ENCODE results near the gene PDE6D.

PDE6D gene

DNA sequence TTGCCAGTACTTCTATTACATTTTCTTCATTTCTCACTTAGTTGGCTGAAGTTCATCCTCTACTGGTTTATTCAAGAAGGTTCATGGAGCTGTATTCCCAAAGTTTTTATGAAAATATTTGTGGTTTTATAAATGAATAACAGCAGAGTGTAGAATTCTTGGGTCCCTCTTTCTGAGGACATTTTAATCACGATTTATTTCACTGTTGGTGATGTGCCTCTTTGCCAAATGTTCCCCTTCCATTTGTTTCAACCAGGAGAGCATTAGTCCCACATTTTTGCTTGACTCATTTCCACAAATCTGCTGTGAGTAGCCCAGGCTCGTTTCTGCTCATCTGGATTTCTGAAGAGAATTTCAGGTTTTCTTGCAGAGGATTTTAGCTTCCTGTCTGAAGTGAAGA is 25.9 kb upstream of the PDE6D start (continued):
- TF ChIP-seq, protein P1, sequence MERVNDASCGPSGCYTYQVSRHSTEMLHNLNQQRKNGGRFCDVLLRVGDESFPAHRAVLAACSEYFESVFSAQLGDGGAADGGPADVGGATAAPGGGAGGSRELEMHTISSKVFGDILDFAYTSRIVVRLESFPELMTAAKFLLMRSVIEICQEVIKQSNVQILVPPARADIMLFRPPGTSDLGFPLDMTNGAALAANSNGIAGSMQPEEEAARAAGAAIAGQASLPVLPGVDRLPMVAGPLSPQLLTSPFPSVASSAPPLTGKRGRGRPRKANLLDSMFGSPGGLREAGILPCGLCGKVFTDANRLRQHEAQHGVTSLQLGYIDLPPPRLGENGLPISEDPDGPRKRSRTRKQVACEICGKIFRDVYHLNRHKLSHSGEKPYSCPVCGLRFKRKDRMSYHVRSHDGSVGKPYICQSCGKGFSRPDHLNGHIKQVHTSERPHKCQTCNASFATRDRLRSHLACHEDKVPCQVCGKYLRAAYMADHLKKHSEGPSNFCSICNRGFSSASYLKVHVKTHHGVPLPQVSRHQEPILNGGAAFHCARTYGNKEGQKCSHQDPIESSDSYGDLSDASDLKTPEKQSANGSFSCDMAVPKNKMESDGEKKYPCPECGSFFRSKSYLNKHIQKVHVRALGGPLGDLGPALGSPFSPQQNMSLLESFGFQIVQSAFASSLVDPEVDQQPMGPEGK (CRISPR knock-in tag; IDR thresholded peaks at IDR 0.05; ENCODE audit: borderline replicate concordance) = no peak
- TF ChIP-seq CSDC2 (CRISPR knock-in tag; IDR thresholded peaks at IDR 0.05) (no peak), SNAI2 (CRISPR knock-in tag; IDR thresholded peaks at IDR 0.05) (no peak)

DNA sequence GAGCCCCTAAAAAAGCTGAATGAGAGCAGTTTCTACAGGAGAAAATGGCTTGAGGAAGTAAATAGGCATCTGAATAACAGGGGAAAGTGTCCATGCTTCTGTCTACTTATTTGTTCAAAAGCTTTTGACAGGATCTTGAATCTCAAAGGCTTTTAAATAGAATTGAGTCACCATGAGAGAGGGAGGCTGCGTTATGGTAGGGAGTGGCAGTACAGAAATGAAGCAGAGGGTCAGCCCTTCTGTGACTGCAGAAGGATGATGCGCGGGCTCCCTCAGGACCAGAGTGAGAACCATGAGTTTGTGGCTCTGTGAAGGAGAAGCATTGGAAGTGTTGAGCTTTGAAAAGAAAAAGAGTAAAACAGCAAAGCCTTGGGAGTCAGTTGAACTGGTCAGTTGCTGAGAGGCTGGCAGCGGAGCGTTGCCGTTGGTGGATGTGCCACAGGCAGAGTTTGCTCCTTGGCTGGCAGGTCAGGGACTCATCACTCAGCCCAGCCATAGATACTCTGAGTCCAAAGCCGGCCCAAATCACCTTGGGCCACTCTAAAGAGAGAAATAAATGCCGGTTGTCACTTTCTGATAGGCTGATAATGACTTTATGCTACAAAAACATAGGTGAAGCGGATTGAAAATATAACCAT is 22.5 kb upstream of the PDE6D start:
- TF ChIP-seq TOX (CRISPR knock-in tag; IDR thresholded peaks at IDR 0.05; ENCODE audit: borderline replicate concordance) (no peak), ZC3H10 (CRISPR knock-in tag; IDR thresholded peaks at IDR 0.05) (no peak), PPARA (CRISPR knock-in tag; IDR thresholded peaks at IDR 0.05; ENCODE audit: borderline replicate concordance) (no peak), TCF4 (CRISPR knock-in tag; IDR thresholded peaks at IDR 0.05; ENCODE audit: borderline replicate concordance) (no peak), RARB (CRISPR knock-in tag; IDR thresholded peaks at IDR 0.05) (no peak)
- TF ChIP-seq, protein P2, sequence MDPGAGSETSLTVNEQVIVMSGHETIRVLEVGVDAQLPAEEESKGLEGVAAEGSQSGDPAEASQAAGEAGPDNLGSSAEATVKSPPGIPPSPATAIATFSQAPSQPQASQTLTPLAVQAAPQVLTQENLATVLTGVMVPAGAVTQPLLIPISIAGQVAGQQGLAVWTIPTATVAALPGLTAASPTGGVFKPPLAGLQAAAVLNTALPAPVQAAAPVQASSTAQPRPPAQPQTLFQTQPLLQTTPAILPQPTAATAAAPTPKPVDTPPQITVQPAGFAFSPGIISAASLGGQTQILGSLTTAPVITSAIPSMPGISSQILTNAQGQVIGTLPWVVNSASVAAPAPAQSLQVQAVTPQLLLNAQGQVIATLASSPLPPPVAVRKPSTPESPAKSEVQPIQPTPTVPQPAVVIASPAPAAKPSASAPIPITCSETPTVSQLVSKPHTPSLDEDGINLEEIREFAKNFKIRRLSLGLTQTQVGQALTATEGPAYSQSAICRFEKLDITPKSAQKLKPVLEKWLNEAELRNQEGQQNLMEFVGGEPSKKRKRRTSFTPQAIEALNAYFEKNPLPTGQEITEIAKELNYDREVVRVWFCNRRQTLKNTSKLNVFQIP (CRISPR knock-in tag; IDR thresholded peaks at IDR 0.05; ENCODE audit: borderline replicate concordance, low read depth) = no peak
- TF ChIP-seq, protein P3, sequence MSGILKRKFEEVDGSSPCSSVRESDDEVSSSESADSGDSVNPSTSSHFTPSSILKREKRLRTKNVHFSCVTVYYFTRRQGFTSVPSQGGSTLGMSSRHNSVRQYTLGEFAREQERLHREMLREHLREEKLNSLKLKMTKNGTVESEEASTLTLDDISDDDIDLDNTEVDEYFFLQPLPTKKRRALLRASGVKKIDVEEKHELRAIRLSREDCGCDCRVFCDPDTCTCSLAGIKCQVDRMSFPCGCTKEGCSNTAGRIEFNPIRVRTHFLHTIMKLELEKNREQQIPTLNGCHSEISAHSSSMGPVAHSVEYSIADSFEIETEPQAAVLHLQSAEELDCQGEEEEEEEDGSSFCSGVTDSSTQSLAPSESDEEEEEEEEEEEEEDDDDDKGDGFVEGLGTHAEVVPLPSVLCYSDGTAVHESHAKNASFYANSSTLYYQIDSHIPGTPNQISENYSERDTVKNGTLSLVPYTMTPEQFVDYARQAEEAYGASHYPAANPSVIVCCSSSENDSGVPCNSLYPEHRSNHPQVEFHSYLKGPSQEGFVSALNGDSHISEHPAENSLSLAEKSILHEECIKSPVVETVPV (CRISPR knock-in tag; IDR thresholded peaks at IDR 0.05) = no peak
- no peak for ATAC-seq

DNA sequence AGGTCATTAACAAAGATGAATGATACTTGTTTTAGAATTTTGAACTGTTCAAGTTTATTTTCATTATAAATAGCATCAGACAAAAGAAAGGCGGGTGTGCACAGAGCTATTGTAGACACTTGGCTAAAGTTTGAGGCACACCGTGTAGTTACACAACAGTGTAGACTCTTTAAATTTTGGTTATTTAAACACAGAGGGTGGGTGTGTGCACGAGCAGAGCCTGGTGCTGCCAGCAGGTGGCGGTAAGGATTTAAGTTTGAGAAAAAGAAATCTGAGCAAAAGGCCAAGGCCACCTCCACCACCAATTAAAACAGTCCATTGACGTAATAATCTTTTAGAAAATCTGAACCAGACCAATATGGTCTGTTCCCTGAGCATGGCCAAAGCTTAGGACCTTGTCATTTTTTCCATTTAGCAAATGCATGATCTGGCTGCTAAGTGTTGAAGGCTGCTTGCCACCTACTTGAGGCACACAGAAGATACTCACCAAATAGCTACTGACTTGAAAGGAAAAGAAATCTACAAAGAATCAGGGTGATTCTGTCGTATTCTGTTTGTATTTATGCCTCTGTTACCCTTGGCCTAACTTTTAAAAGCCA is 19.5 kb upstream of the PDE6D start:
- no peak for TF ChIP-seq ZC3H10 (CRISPR knock-in tag; IDR thresholded peaks at IDR 0.05)
- TF ChIP-seq RARB (CRISPR knock-in tag; IDR thresholded peaks at IDR 0.05) = no peak
- TF ChIP-seq, protein P2 (CRISPR knock-in tag; IDR thresholded peaks at IDR 0.05; ENCODE audit: borderline replicate concordance, low read depth) = no peak
- TF ChIP-seq BACH2 (CRISPR knock-in tag; IDR thresholded peaks at IDR 0.05; ENCODE audit: borderline replicate concordance) = no peak
- no peak for TF ChIP-seq PPARA (CRISPR knock-in tag; IDR thresholded peaks at IDR 0.05; ENCODE audit: borderline replicate concordance)
- TF ChIP-seq, protein P3 (CRISPR knock-in tag; IDR thresholded peaks at IDR 0.05) = no peak
- ATAC-seq = peak; percentile 76

DNA sequence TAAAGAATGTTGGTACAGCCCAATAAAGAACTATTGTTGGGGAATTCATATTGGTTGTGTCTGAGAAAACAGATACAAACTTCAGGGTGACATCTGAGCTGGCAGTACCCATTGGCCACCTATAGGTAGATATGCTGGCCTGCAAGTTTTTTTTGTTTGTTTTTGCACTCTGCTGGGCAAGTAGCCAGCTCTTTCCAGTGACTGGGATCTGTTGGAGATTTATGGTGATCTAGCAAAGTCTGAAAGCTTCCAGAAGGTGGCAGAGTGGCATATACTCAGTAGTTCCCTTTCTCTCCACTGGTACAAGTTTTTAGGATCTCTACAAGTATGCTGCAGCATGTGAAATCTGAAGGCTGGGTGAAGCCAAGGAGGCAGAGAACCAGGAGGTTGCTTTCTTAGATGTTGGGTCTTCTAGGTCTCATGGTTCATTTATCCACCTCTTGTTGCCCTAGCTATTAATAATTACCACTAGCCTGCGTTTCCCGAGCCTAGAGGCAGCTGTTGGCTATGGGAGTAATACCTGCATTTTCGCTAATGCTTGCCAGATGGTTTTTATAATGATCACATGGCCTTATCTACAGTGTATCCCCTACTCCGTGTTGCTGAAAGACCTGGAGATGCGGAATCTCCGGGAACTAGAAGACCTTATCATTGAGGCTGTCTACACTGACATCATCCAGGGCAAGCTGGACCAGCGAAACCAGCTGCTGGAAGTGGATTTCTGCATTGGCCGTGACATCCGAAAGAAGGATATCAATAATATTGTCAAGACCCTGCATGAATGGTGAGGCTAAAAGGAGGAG is 14.6 kb upstream of the PDE6D start:
- TF ChIP-seq ZFP30 (CRISPR knock-in tag; IDR thresholded peaks at IDR 0.05) (no peak), TCF4 (CRISPR knock-in tag; IDR thresholded peaks at IDR 0.05; ENCODE audit: borderline replicate concordance) (peak; percentile 84), ZNF8 (CRISPR knock-in tag; IDR thresholded peaks at IDR 0.05) (peak; percentile 11; the same call in 1 of the 2 replicates)
- peak; percentile 95 for ATAC-seq

DNA sequence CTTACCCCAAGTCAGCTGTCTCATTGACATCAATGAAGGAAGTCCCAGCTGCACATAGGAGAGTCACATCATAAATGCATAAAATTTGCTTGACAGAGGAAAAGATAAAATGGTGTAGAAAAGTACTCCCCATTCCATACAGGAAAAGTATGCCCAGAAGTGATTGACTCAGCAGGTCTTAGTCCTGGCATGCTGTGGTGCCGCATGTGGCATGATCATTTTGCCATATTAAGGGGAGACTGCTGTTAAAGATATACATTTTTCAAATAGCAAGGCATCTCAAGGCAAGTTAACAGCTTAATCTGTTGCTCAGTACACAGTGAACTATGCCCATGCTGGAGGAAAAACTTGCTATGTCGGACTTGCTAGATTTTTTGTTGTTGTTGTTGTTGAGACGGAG is 13.3 kb upstream of the PDE6D start:
- no peak for ATAC-seq
- TF ChIP-seq ZNF8 (CRISPR knock-in tag; IDR thresholded peaks at IDR 0.05) (no peak), ZFP30 (CRISPR knock-in tag; IDR thresholded peaks at IDR 0.05) (no peak), GLIS3 (CRISPR knock-in tag; IDR thresholded peaks at IDR 0.05) (no peak), ISL1 (CRISPR knock-in tag; IDR thresholded peaks at IDR 0.05) (no peak), TOX (CRISPR knock-in tag; IDR thresholded peaks at IDR 0.05; ENCODE audit: borderline replicate concordance) (no peak), ZNF70 (CRISPR knock-in tag; IDR thresholded peaks at IDR 0.05) (no peak), ZNF565 (CRISPR knock-in tag; conservative IDR thresholded peaks at IDR 0.05; ENCODE audit: low read depth) (no peak)
- TF ChIP-seq, protein P3 (CRISPR knock-in tag; IDR thresholded peaks at IDR 0.05) = no peak
- TF ChIP-seq, protein P1 (CRISPR knock-in tag; IDR thresholded peaks at IDR 0.05; ENCODE audit: borderline replicate concordance) = no peak
